Activated effector memory CD4-positive, alpha-beta T cell treated with anti-CD3 and anti-CD28 coated beads, Interleukin-2, amount 50 U/mL, for 16 hours (primary cell): ENCODE results near the gene NCSTN.

ENCODE experiments used
- DNase-seq: peaks from one replicate; pipeline ENCODE4 v3.0.0-alpha.2; 2020

NCSTN gene

DNA sequence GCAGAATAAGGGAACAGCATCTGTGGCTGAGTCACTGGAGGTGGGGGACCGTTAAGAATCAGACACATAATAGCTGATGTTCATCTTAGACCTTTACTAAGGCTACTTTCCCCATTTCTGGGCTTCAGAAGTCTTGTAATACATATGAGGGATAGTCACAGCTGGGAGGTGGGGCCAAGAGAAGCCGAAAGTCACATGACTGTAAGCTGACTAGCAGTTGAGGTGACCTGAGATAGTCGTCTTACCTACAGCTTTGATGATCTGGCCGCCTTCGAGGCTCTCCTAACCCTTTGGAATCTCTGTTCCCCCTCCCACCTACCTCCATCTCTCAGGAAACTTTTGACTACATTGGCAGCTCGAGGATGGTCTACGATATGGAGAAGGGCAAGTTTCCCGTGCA lies 9.4 kb downstream of the NCSTN start:
- no peak for DNase-seq

DNA sequence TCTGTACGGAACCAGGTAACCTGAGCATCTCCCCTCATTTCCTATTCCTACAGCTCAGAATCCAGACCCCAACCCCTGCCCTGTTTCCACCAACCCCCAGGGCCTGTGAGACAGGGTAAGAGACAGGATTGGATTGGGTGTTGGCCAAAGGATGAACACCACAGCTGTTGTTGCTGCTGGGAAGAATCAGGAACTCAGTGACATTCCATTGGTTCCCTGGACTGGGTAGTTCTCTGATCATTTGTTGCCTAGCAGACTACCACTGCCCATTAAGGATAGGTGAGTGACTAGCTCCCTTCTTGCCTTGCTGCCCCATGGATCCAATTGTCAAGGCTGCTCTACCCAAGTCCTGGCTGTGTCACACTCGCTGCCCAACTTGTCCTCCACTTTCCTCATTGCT lies 10.0 kb downstream of the NCSTN start:
- DNase-seq: no peak

DNA sequence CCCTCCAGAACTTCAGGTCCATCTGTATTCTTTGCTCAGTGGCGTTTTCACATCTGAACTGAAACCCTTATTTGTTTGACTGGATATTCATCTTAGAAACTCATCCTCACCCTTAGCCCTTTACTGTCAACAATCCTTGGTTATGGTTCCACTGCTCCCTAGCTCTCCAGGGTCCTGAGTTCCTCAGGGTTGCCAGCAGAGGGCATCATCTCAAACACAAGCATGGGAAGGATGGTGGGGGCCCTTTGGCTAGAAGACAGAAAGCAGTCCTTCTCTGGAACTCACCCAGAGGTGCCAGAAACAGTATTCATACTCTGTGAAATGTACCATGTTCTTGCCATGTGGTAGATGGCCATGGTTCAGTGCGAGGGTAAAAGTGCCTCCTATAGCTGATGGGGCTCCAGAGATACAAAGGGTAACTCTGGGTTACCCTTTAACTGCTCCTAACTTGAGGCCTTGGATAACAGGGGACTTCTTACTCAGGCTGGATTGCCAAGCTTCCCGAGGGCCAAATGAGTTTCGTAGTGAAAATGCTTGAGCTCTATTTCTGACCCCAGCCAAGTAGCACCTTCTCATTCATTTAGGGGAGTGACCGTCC lies 11.3 kb downstream of the NCSTN start:
- no peak for DNase-seq

DNA sequence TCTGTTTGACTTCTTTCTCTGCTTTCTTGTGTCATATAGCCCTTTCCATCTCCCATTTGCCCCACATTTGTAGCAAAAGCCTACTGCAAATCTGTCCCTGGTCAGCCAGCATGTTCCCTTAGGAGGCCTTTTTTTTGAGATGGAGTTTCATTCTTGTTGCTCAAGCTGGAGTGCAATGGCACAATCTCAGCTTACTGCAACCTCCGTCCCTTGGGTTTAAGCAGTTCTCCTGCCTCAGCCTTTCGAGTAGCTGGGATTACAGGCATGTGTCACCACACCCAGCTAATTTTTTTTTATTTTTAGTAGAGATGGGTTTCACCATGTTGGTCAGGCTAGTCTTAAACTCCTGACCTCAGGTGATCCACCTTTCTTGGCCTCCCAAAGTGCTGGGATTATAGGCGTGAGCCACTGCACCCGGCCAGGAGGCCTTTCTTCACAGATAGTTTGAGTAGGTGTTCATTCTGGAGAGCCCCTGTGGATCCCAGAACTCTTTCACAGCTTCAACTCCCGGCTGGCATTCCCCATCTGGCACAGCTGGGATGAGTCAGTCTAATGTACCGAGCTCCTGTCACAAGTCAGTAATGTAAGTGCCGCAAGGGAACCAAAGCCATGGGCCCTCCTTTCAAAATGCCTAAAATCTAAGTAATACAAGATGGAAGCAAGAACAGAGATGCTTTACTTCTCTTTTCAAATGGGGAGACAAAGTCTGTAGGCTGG lies 14.3 kb downstream of the NCSTN start:
- no peak for DNase-seq

DNA sequence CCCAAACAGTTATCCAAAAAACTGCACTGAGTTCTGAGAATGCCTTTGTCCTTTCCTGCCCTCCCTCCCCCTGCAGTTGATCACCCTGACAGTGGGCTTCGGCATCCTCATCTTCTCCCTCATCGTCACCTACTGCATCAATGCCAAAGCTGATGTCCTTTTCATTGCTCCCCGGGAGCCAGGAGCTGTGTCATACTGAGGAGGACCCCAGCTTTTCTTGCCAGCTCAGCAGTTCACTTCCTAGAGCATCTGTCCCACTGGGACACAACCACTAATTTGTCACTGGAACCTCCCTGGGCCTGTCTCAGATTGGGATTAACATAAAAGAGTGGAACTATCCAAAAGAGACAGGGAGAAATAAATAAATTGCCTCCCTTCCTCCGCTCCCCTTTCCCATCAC lies 14.9 kb downstream of the NCSTN start:
- DNase-seq: no peak

DNA sequence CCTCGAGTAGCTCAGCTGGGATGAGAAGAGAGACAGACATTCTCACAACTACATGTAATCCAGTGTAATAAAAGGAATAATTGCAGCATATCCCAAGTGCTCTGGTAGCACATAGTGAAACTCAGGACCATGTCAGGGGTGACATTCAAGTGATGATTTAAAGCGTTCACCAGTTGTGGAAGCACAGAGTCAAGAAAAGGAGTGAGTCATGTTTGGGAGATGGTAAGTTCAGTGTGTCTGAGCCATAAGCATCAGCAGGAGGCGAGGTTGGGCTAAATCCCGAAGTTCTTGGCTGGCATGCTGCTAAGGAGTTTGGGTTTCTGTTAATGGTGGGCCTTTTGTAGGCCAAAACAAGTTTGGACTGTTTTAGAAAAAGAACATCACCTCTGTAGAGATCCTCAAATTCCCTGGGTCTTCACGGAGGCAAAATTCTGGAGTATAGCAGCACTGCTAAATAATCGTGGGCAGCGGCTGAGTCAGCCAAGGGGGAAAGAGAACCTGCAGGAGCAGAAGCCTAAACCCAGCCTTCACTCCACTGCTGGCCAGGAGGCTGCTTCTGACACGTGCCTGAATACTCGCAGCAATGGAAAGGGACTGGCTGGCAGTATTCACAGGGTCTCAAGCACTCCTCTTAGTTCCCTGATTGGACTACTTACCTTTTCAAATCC lies 16.5 kb downstream of the NCSTN start:
- no peak for DNase-seq

DNA sequence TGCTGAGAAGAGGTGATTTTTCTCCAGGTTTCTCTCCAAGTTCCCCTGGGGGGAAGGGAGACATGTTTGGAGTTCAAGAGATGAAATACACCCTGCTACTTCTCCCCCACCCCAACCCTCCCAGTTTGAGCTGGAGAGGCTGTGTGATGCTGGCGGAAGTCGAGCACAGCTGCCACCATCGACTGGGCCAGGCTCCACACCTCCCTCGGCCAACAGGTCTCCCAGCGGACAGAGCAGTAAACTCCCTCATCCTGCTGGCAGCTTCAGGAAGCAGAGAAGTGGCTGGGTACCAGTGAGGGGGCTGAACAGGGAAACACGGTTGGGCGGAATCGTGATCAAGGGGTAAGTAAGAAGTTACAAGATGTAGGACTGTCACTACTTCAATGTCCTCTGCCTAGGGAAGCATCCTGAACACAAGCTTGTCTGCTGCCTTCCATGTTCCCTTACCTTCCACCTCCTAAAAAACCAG lies 17.1 kb downstream of the NCSTN start:
- no peak for DNase-seq

DNA sequence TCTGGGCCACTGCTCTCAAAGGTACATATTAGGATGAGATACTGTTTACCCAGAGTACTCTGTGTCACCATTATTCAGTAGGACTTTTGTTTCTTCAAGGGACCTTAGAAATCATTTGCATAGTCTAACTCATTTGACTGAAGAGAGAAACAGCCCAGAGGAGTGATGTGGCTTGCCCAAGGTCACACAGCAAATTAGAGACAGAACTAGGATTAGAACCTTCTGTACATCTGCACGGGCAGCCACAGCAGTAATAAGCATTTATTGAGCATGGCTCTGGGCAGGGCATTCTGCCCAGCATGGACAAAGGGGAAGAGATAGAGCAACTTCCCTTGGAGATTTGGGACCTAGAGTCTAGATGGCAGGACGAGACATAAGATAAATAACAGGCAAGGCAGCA lies 18.0 kb downstream of the NCSTN start:
- no peak for DNase-seq

DNA sequence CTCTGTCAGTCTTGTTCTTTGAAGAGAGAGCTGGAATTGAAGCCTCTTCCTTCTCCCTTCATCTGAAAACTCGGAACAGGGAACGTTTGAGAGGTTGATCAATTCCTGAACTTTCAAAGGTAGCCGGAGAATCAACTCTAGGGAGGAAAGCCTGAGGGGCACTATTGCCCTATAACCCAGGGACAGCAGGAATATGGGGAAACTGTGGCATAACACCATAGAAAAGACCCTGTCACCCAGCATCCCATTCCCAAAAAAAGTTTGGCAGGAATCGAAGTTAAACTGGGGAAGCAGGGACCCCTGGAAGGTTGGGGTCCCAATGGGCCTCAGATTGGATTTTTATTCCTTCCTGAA lies 18.6 kb downstream of the NCSTN start:
- DNase-seq: no peak

DNA sequence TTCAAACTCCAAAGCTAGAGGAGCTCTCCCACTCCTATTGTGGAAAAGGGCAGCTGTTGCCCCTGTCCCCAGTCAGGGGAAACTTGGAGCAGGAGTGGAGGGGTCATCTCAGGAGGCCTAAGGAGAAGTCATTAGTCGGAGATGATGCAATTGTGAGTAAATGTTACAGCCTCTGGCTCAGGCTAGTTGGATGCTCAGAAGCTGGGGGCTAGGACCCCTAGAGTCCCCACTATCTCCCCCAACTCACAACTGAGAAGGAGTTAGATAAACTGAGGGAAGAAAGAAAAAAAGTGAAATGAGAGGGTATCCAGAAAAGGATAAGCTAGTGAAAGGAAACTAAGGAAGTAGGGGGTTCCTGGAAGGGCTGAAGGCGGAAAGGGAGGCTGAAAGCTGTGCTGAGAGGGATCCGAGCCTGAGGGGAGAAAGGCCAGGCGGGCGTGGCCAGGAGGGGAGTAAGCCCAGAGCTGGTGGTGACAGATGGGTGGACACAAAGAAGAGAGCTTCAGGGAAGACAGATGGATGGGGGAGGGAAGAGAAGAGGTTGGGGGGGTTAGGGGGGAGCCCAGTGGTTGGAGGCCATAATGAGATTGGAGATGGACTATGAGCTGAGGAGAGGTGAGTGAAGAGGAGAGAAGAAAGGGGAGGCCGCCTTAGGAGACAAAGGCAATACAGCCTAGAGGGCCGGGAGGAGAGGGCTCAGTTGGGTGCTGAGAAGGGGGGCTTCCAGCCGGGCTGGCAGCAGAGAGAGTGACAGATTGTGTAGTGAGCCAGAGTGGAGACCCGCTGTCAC lies 19.2 kb downstream of the NCSTN start:
- DNase-seq: no peak

DNA sequence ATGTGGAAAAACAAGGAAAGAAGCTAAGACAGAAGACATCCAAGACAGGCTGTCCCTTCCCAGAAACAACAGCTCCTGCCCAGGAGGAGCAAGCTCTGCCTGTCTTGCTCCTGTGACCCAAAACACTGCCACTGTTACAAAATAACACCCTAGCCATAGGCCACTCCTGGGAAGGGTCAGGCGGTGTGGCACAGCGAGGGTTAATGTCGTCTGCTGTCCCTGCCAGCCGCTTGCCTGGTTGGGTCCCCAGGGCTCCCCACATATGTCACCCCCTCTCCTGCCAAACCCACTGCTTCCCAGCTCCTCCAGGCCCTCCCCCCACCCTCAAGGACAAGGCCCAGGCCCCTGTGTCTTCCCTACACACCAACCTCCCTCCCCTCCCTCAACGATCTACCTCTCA lies 19.8 kb downstream of the NCSTN start:
- no peak for DNase-seq

DNA sequence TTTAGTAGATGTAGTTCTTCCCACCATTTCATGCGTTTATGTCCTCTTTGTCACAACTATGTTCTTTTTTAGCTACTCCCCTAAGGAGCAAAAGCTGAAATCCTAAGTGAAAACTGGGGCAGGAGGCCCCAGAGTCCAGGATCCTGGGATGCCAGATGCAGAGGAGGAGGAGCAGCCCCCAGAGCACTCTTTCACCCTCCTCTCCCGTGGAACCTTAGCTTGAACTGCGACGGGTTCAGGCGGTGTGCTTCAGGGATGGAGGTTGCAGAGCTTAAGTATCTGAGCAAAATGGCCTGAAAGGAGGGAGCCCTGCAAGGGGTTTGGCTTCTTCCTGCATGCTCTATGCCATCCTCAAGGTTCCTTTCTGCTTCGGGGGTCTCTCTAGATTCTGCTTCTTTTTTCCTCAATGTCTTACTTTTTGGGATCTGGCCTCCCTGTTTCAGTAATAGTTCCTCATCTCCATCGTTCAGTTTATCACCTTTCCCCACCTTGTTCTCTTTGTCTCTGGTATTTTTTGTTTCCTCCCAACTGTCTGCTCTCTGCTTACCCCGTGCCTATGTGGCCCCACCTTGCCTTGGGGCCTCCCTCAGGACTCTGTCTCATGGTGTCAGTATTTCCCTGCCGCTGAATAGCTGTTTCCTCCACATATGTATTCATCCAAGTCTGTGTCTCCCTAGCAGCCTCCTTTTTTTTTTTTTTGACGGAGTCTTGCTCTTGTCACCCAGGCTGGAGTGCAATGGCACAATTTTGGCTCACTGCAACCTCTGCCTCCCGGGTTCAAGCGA lies 21.0 kb downstream of the NCSTN start:
- no peak for DNase-seq

DNA sequence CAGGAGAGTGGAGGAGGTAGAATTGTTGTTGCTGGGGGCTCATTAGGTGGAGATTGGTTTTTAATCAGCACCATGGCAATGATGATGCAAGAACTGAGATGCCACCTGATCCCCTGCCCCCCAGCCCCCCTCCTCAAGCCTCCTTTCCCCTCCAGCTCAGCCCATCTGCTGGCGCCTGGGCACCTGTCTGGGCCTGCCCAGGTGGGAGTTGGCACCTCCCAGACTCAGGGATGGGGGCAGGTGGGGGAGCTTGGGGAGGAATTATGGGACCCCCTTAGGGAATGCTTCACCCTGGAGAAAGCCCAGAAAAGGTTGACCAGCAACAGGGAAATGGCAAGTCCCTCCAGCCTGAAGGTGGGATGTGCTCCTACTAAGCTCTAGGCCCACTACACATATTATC lies 22.1 kb downstream of the NCSTN start:
- DNase-seq: no peak

DNA sequence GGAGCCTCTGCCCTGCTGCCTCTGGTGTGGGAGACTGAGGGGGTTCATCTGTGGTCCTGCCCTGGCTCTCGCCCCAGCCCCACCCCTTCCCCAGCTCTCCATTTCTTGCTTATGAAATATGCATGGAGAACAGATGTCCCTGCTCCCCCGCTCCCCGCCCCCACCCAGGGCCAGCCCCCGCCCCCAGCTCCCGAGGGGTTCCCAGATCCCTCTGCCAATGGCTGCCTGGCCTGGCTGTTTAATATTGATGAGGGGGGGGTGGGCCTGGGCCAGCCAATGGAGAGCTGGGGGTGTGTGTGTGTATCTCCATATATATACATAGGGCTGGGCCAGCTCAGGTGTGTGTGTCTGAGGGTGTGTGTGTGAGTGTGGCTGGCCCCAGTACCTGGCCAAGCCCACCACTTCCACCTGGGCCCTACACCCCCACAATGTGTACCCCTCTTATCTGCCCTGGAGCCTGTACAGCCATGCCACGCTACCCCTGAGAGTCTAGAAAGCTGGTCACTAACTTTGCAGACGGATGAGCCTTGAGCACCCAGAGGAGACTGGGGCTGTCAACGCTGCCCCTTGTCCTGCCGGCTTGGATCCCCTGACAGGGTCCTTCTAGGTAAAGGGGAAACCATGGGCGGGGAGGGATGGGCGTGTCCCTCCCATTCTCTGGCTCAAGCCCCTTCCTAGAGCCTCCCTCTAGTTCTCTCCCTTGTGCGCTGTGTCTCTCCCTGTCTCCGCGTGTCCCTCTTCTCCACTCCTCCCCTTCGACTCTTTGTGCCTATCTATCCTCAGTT lies 23.7 kb downstream of the NCSTN start, which contains the start of gene NHLH1:
Gene NHLH1, plus strand, starts transcription at position 341 of the 785 bp plus-strand sequence. CDS start 3,661 bp downstream, outside the sequence.
- DNase-seq: no peak

DNA sequence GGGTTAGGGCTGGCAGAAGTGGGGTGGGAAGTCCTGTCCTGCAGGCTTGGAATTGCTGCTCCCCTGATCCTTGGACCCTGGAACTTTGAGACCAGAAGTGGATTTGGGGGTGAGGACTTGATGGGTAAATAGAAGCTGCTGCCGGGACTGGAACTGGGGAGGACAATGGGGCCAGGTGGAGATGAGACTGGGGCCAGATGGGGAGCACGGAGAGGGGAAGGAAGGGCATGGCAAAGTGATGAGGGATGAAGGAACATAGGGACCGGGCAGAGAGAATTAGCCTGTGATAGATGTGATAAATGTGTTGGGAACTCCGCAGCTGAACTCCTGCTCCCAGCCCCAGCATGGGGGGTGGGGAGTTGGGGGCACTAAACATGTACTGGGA lies 24.3 kb downstream of the NCSTN start:
- no peak for DNase-seq

DNA sequence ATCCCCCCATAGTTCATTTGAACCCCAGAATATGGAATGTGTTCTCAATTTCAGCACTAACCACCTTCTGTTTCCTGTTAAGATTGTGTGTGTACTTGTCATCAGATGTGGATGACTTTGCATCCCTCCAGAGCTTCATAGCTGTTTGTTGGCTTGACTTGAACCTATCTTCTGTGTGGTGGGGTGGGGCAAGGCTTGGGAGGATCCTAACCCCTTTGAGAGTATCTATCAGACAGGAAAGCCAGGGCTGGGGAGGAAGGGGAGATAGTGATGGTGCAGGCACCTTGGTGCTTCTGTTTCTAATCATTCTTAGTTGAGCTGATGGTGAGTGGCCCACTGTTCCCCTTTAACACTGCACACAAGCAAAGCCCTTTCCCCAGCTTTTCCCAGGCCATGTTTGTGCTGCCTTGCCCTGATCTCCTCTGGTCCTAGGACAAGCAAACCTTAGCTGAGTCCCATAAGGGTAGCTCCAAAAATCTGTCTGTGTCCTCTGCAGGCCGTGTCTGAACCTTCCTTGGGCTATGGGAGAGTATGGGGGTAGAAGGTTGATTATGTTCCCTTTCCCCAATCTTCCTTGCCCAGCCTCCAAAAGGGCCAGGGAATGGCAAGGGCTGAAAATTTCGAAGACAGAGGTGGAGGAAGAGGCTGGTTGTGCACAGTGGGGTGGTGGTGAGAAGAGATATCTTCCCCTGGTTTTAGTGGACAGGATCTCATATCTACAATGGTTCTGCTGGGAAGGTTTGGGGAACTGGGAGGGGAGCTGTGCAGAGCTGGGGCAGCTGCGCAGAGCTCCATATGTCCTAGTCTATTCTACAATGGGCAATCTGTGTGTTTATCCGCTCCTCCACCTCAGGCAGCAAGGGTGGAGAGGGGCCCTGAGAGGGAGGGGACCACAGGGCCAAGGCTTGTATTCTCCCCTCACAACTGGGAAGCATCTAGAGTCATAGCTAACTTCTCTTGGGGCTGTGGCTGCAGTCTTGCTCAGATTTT lies 25.0 kb downstream of the NCSTN start:
- no peak for DNase-seq

DNA sequence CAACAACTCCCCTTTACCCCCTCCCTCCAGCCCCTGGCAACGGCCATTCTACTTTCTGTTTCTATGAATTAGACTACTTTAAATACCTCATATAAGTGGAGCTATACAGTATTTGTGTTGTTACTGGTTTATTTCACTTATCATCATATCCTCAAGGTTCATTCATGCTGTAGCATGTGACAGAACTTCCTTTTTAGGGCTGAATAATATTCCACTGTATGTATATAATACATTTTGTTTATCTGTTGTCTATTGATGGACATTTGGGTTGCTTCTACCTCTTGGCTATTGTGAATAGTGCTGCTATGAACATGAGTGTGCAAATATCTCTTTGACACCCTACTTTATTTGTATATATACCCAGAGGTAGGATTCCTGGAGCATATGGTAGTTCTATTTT lies 25.9 kb downstream of the NCSTN start:
- no peak for DNase-seq

DNA sequence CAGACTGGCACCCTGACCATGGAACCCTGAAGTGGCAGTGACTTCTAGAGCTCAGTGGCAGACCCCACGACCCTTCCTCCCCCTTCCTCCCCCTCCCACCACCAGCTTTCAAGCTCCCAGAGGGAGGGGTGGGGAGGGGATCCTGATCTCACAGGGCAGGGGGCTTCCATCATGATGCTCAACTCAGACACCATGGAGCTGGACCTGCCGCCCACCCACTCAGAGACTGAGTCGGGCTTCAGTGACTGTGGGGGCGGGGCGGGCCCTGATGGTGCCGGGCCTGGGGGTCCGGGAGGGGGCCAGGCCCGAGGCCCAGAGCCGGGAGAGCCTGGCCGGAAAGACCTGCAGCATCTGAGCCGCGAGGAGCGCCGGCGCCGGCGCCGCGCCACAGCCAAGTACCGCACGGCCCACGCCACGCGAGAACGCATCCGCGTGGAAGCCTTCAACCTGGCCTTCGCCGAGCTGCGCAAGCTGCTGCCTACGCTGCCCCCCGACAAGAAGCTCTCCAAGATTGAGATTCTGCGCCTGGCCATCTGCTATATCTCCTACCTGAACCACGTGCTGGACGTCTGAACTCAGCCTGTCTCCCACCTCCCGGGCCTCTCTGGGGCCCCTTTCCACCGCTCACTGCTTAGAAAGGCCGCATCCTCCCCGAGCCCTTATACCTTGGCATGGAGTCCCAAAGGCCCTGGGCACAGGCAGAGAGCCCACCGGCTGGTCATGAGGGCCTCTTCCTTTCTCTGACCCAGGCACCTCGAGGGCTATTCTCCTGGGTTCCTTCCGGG lies 27.6 kb downstream of the NCSTN start:
- no peak for DNase-seq

DNA sequence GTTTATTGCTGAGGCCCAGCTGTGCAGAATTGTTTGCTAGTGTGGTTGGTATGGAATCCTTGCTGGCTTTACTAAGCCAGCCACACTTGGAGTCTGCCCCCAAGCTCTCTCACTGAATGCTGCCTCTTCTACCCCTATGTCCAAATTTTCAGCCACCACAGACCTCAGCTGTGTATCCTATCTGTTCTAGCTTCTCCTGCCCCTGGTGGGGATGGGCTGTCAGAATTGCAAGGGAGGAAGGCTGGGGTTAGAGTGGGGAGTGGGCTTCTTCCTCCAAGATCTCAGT lies 28.1 kb downstream of the NCSTN start:
- DNase-seq: no peak

DNA sequence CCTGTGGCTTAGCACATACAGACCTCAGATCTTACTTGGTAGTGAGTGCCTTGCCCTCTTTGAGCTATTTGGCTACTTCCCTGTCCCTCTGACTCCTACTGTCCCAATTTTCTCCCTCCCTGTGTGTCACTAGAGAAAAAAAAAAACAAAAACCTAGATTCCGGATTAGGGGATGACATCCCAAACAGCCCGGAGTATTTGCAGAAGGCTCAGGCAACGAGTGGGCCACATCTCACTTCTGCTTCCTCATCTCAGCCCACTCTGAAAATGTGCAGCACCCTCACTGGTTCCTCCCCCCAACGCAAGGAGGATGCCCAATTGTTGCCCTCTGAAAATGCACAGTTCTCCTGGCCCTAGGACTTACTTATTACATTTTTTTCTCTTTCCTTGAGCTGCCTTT lies 28.6 kb downstream of the NCSTN start:
- DNase-seq: no peak
